ENCODE results near the gene API5.

The API5 gene

GRCh38 chr11:43356336-43356735 lies 44.5 kb downstream of the API5 start:
- H3K36me3 ChIP-seq, result peaks cover 0 to 3% (median 0%) of the 10 kb centered on the region in 11 experiments; a peak in 1 of 22 replicates
- peaks cover 22 to 32% (median 24%) of the 10 kb centered on the region in 10 experiments for H3K4me1 ChIP-seq
- no peaks in the 10 kb centered on the region for H3K9me3 ChIP-seq (replicated peaks in 1 of 11)
- H3K27me3 ChIP-seq, result no peaks in the 10 kb centered on the region
- peaks cover 6 to 21% (median 17%) of the 10 kb centered on the region in 11 experiments; a peak in 17 of 22 replicates for H4K20me1 ChIP-seq
- no peak overlapping the region for H3K4me3 ChIP-seq
- H3K9ac ChIP-seq, result no peak overlapping the region
- no peak for TF ChIP-seq Cebpa-rat (IDR thresholded peaks at IDR 0.05)
- H3K27ac ChIP-seq, result no peak overlapping the region
- no peak overlapping the region for H3K4me2 ChIP-seq

GRCh38 chr11:43358279-43358800 lies 46.5 kb downstream of the API5 start:
- H3K36me3 ChIP-seq, result peaks cover 8 to 20% (median 11%) of the 10 kb centered on the region in 11 experiments; a peak in 21 of 22 replicates
- TF ChIP-seq Cebpa-rat (IDR thresholded peaks at IDR 0.05), result no peak
- peaks cover 21 to 41% (median 37%) of the 10 kb centered on the region in 11 experiments for H4K20me1 ChIP-seq
- H3K9me3 ChIP-seq (replicated peaks in 1 of 11), result no peaks in the 10 kb centered on the region
- H3K4me2 ChIP-seq, result peak overlapping the region; percentile 61 to 84 (median 77)
- no peaks in the 10 kb centered on the region for H3K27me3 ChIP-seq
- peaks cover 22 to 36% (median 26%) of the 10 kb centered on the region in 10 experiments for H3K4me1 ChIP-seq
- H3K9ac ChIP-seq, result peak overlapping the region; percentile 94 to 99 (median 97)
- peak overlapping the region; percentile 95 to 99 (median 97) for H3K27ac ChIP-seq
- peak overlapping the region; percentile 76 to 97 (median 88) for H3K4me3 ChIP-seq

- H3K27ac ChIP-seq, result peak within 1 kb of the TSS; percentile 95 to 99 (median 97)
Measured at GRCh38 chr11:43358801-43359421, 47.1 kb downstream of the API5 start, which contains the start of gene TTC17. TTC17 (plus strand) TSS chr11:43358920; CDS start chr11:43358955, 35 bp downstream.

GRCh38 chr11:43359422-43359818 lies 47.6 kb downstream of the API5 start:
- H3K9me3 ChIP-seq (replicated peaks in 1 of 11), result no peaks in the 10 kb centered on the region
- TF ChIP-seq Cebpa-rat (IDR thresholded peaks at IDR 0.05), result no peak
- peak overlapping the region; percentile 94 to 99 (median 97) for H3K9ac ChIP-seq
- H3K27me3 ChIP-seq, result no peaks in the 10 kb centered on the region
- H3K4me2 ChIP-seq, result peak overlapping the region; percentile 78 to 95 (median 89)
- peak overlapping the region; percentile 76 to 97 (median 88) for H3K4me3 ChIP-seq
- H3K4me1 ChIP-seq, result peaks cover 22 to 36% (median 26%) of the 10 kb centered on the region in 10 experiments
- peak overlapping the region; percentile 95 to 99 (median 97) for H3K27ac ChIP-seq
- peaks cover 15 to 31% (median 21%) of the 10 kb centered on the region in 11 experiments for H3K36me3 ChIP-seq
- H4K20me1 ChIP-seq, result peaks cover 29 to 51% (median 48%) of the 10 kb centered on the region in 11 experiments

More at GRCh38 chr11:43358801-43359421, 47.1 kb downstream of the API5 start, which contains the start of gene TTC17:
- H3K4me1 ChIP-seq, result peaks cover 22 to 36% (median 26%) of the 10 kb centered on the region in 10 experiments
- H3K4me2 ChIP-seq, result peak within 1 kb of the TSS; percentile 78 to 95 (median 89)
- peak within 1 kb of the TSS; percentile 76 to 97 (median 88) for H3K4me3 ChIP-seq
- peaks cover 25 to 46% (median 42%) of the 10 kb centered on the region in 11 experiments for H4K20me1 ChIP-seq
- H3K9me3 ChIP-seq (replicated peaks in 1 of 11), result no peaks in the 10 kb centered on the region
- no peak for TF ChIP-seq Cebpa-rat (IDR thresholded peaks at IDR 0.05)
- peaks cover 10 to 26% (median 16%) of the 10 kb centered on the region in 11 experiments for H3K36me3 ChIP-seq
- peak within 1 kb of the TSS; percentile 94 to 99 (median 97) for H3K9ac ChIP-seq
- no peaks in the 10 kb centered on the region for H3K27me3 ChIP-seq

GRCh38 chr11:43360361-43361032 lies 48.7 kb downstream of the API5 start:
- Histone ChIP-seq H3K9me3 (replicated peaks in 1 of 11) (no peaks in the 10 kb centered on the region), H3K27ac (peak overlapping the region in 10 of 11 experiments; percentile 95 to 99 (median 96); a peak in 17 of 22 replicates), H3K4me3 (peak overlapping the region; percentile 76 to 97 (median 88)), H3K4me2 (peak overlapping the region; percentile 78 to 95 (median 89)), H3K9ac (peak overlapping the region in 10 of 11 experiments; percentile 94 to 99 (median 96); a peak in 19 of 22 replicates), H3K27me3 (no peaks in the 10 kb centered on the region), H3K4me1 (peaks cover 22 to 36% (median 26%) of the 10 kb centered on the region in 10 experiments), H3K36me3 (peaks cover 26 to 42% (median 31%) of the 10 kb centered on the region in 11 experiments), H4K20me1 (peaks cover 37 to 62% (median 58%) of the 10 kb centered on the region in 11 experiments)
- TF ChIP-seq Cebpa-rat (IDR thresholded peaks at IDR 0.05), result no peak

- TF ChIP-seq Cebpa-rat (IDR thresholded peaks at IDR 0.05), result no peak
- H3K4me1 ChIP-seq, result peaks cover 0 to 37% (median 0%) of the 10 kb centered on the region in 10 experiments; a peak in 6 of 20 replicates
- no peaks in the 10 kb centered on the region for H3K27me3 ChIP-seq
- no peak overlapping the region for H3K9ac ChIP-seq
- no peak overlapping the region for H3K27ac ChIP-seq
- no peaks in the 10 kb centered on the region for H3K9me3 ChIP-seq (replicated peaks in 1 of 11)
- peaks cover 76 to 100% (median 98%) of the 10 kb centered on the region in 11 experiments for H4K20me1 ChIP-seq
- H3K4me3 ChIP-seq, result no peak overlapping the region
- H3K36me3 ChIP-seq, result peaks cover 56 to 97% (median 68%) of the 10 kb centered on the region in 11 experiments
- H3K4me2 ChIP-seq, result peak overlapping the region in 3 of 11 experiments; percentile 8 to 24 (median 21); a peak in 3 of 22 replicates
Measured at GRCh38 chr11:43366677-43367076, 54.9 kb downstream of the API5 start.

- peaks cover 74 to 100% (median 98%) of the 10 kb centered on the region in 11 experiments for H4K20me1 ChIP-seq
- H3K4me3 ChIP-seq, result no peak overlapping the region
- H3K4me1 ChIP-seq, result peaks cover 0 to 33% (median 0%) of the 10 kb centered on the region in 10 experiments; a peak in 6 of 20 replicates
- no peak for TF ChIP-seq Cebpa-rat (IDR thresholded peaks at IDR 0.05)
- no peaks in the 10 kb centered on the region for H3K27me3 ChIP-seq
- H3K36me3 ChIP-seq, result peaks cover 60 to 97% (median 71%) of the 10 kb centered on the region in 11 experiments
- no peak overlapping the region for H3K27ac ChIP-seq
- H3K4me2 ChIP-seq, result peak overlapping the region in 2 of 11 experiments; percentile 8 to 21; a peak in 3 of 22 replicates
- H3K9me3 ChIP-seq (replicated peaks in 1 of 11), result no peaks in the 10 kb centered on the region
- no peak overlapping the region for H3K9ac ChIP-seq
Measured at GRCh38 chr11:43367382-43368178, 55.8 kb downstream of the API5 start.

GRCh38 chr11:43376065-43376464 lies 64.3 kb downstream of the API5 start:
- H3K4me2 ChIP-seq, result no peak overlapping the region
- H3K27me3 ChIP-seq, result no peaks in the 10 kb centered on the region
- H3K4me1 ChIP-seq, result no peaks in the 10 kb centered on the region
- peaks cover 20 to 89% (median 67%) of the 10 kb centered on the region in 11 experiments; a peak in 21 of 22 replicates for H4K20me1 ChIP-seq
- H3K9ac ChIP-seq, result no peak overlapping the region
- TF ChIP-seq Cebpa-rat (IDR thresholded peaks at IDR 0.05), result no peak
- H3K36me3 ChIP-seq, result peaks cover 41 to 94% (median 63%) of the 10 kb centered on the region in 11 experiments
- no peak overlapping the region for H3K4me3 ChIP-seq
- H3K27ac ChIP-seq, result no peak overlapping the region
- H3K9me3 ChIP-seq (replicated peaks in 1 of 11), result no peaks in the 10 kb centered on the region

Measured in BLaER1 treated with 17β-estradiol and CSF1 and Interleukin-3, amounts not matched to agents 10 nM and 100 nM (cell line).